ENCODE results near the gene AFF2.

The AFF2 gene

GRCh38 chrX:148768296-148768695 is 267.9 kb downstream of the AFF2 start:
- no peak for DNase-seq

DNA sequence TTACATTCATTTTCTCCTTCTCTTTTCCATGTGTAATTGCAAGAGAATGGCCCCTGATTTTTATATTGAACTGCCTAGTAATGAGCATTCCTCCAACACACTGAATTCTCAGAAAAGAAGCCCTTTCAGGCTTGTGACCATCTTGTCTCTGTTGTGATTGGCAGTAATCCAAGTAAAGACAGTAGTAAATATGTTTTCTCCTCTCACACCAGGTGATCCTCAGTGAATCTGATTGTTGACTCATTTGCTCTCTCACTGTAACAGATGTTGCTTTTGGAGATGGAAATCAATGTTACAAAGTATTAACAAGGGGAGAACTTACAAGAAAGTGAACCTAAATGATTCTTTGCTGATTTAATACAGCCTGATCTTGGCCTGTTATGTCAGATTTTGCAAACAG is 271.0 kb downstream of the AFF2 start:
- DNase-seq = no peak

GRCh38 chrX:148774276-148774675 is 273.9 kb downstream of the AFF2 start:
- no peak for DNase-seq

GRCh38 chrX:148784137-148784536 is 283.7 kb downstream of the AFF2 start:
- DNase-seq = no peak

- DNase-seq = no peak
Observed at GRCh38 chrX:148784856-148785255, 284.4 kb downstream of the AFF2 start.

DNA sequence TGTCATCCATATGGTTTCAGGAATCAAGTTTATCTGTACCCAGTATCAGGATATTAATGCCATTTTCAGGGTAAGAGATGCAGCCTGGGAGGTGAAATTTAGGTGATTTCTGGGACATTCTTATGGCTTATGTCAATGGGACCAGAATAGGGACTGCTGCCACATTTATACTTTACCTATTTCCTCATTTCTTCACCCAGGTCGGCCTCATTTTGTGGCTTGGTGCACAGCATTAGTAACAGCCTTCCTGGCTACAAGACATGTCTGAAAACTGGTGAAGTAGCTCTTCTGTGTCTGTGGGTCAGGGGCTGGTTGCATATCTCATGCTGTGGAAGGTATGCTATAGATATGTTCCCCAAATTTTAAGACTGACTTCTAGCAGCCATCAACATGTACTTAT is 284.8 kb downstream of the AFF2 start:
- no peak for DNase-seq

GRCh38 chrX:148788449-148788848 is 288.0 kb downstream of the AFF2 start:
- DNase-seq = no peak

GRCh38 chrX:148794350-148794749 is 293.9 kb downstream of the AFF2 start:
- no peak for DNase-seq

GRCh38 chrX:148804579-148805355 is 304.4 kb downstream of the AFF2 start:
- no peak for DNase-seq

GRCh38 chrX:148806145-148806870 is 305.9 kb downstream of the AFF2 start:
- DNase-seq = no peak

GRCh38 chrX:148808833-148809232 is 308.4 kb downstream of the AFF2 start:
- no peak for DNase-seq

GRCh38 chrX:148811236-148811635 is 310.8 kb downstream of the AFF2 start:
- no peak for DNase-seq

DNA sequence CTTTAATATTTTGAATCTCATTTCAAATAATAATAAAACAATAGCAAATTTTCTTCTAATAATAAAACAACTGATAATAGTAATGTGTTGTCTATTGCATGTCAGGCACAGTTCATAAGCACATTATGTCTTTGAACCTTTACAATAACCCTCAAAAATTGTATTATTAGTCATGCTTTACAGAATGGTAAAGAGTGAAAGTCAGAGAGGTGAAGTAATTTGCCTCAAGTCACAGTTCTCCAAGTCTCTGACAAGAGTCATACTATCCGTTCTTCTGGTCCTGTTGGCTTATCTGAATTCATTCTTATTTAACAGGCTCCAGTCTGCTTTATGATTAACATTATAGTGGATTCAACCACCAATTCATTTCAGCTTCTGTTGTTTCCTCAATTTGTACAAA is 313.0 kb downstream of the AFF2 start:
- no peak for DNase-seq

GRCh38 chrX:148813967-148814366 is 313.6 kb downstream of the AFF2 start:
- no peak for DNase-seq

GRCh38 chrX:148815218-148815961 is 315.0 kb downstream of the AFF2 start:
- no peak for DNase-seq

DNA sequence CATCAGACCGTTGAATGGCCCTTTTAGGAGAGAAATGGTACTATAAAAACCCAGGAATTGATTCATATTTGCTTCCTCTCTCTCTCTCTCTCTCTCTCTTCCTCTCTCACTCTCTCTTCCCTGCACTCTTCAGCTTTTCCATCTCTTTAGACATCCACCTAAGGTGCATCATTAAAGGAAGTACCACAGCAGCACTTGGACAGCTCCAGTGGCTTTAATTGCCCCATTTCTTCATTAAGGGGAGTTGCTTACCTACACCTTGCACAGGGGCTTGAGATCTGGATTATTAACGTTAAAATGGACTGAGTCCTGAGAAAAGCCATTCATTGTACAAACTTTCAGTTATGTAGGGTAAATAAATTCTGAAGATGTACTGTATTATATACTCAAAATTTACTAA is 323.6 kb downstream of the AFF2 start:
- no peak for DNase-seq

DNA sequence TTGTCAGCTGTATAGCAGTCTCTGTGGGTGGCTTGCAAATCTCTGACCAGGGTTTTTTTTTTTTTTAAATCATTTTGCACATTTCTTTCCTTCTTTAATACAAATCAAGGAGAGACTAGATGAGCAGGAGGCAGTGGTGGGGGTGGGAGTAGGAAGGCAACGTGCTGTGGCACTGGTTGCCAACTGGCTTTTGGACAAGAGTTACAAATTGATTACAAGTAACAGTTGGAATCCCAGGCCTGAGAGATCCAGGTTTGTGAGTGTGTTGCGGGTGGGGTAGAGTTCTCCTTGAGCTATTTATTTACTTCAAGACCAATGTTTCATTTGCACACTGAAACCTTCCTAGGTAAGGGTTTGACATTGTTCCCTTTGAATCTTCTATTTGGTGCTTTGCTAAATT is 325.3 kb downstream of the AFF2 start:
- no peak for DNase-seq

DNA sequence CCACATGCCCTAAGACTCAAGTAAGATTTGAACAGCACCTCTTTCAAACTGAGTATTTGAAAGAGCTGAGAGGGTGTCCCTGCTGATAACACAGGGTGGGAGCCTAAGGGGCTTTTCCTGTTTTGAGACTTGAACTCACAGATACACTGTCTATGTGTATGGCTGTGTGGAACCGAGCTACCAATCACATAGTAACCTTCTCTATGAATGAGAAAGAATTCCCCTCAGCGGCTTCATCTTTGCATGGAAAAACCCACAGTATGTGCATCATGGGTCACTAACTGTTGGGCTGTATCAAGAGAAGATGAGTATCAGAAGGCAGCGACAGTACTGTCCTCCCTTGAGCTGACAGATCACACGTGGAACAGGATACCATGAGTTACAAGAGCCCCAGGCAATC is 336.3 kb downstream of the AFF2 start:
- no peak for DNase-seq

DNA sequence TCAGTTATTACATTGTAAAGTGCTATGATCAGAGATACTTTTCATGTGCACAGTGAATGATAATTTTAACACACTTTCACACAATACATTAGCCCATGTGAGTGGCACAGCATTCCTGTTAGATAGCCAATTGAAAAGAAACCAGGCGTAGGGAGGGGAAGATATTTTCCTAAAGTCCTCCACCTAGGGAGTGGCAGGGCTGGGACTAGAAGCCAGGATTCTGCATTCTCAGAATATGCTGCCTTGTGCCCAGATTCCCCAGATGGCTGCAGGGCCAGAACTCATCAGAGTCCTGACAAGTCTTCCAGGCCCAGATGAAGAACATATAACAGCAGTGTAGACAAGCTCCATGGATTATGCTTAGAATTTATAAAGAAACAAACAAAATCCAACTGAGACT is 350.2 kb downstream of the AFF2 start:
- no peak for DNase-seq

DNA sequence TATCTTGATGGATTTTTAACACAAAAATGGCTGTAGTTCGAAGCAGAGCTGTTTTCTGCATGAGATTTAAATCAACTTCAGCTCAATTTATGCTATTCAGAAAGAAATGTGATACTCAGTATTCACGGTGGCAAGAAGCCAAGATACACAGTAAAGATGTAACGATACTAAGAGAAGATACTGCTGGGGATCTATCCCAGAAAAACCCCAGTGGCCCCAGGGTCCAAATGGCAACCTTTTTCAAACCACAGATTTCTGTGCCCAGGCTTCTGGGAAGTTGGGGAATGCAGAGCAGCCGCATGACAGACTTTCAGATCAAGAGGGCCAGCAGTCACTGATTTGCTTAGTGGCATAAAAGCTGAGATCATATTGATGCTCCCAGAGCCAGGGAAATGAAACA is 353.9 kb downstream of the AFF2 start:
- no peak for DNase-seq

DNA sequence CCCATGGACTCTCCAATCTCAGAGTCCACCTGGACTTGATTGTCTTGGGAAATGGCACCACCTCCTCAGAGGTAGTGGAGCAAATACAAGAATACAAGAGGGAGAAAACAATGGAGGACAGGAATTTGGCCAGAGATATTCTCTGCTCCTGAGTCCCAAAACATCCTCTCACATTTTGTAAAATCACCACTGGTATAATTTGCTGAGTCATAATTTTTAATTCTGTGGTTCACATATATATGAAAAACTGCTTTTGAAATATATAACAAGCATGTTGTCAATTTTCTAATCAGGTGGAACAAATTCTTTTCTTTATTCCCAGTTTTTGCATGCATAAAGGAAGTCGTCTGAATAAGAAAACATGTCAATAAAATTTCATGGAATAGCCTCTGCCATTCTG is 356.1 kb downstream of the AFF2 start:
- DNase-seq = no peak

DNA sequence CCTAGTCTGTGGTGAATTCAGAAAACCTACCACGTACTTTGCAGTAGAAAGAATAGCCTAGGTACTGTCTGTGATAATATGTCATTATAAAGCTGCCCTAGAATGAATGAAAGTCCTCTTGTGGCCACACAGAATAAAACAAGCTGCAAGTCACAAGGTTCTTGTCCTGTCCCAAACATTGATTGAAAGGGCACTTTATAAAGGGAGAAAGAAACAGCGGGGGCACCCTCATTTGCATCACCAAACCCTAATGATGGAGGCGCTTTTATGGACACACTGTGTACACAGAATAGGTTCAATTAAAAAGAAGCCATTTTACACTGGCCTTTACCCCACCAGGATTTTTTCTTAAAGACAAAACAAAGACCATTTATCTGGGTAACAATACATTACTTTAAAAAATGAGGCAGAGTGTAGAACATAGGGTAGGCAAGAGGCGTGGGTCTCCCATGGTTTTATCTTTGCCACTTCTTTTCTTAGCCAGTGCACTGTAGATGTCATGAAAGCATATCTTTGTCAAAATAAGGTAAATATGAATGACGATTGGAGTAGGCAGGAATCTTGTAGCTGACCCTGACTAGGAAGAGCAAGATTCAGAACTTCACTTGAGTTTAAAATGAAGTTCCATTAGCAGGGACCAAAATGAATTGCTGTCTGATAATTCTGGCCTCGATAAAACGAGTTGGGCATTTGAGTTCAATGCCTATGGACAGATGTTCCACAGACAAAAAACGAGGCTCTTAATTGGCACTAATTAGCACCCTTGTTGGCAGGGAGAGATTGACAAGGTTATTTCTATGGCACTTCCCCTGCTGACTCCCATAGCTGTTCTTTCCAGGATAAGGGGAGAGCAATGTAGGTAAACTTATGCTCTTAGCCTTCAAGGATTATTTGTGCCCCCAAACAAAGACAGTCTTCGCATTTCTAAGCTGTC is 365.1 kb downstream of the AFF2 start:
- DNase-seq = no peak

- no peak for DNase-seq
Observed at GRCh38 chrX:148867596-148867995, 367.2 kb downstream of the AFF2 start.

Data from DMS79 (cell line).